NCI-H187 (cell line): ENCODE data around the gene THSD7B.

Experiments used
- DNase-seq, 2 experiments: peaks; one replicate each; lab custom pipeline; 2025; lab: John Stamatoyannopoulos, UW

Gene THSD7B

DNA sequence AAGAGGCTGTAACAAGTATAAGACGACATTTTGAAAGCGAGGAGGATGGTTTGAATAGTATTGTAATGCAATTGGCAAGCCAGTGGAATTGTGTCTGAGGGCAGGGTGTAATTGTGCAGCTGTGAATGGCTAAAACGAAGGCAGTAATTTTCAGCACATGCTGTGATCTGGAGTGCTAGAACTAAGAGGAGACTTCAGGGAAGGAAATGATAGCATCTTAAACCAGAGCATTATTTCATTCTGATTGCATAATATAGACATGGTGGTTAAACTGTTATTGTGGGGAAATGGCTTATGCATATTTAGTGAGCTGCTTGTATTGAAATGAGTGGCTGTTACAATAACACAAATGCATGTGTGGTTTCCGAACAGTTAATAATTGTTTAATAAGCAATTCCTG, 36.3 kb downstream of the THSD7B start:
- no peak for DNase-seq

DNA sequence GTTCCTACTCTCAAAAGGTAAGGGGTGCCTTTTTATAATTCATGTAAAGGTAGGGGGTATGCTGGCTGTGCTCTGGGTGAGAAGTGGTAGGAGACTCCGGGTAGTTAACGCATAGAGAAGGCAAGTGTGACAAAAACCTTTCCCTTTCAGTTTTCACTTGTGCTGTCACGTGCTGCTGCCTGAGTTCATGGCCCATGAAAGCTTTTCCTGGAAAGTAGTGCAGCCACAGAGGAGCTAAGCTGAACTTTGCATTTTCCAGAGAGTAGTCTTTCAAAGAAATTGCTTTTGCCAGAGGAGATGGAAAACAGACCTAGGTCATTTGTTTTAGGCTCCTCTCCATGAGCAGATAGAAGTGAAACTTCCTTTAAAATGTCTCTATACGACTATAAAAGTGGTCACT, 44.7 kb downstream of the THSD7B start:
- no peak for DNase-seq

DNA sequence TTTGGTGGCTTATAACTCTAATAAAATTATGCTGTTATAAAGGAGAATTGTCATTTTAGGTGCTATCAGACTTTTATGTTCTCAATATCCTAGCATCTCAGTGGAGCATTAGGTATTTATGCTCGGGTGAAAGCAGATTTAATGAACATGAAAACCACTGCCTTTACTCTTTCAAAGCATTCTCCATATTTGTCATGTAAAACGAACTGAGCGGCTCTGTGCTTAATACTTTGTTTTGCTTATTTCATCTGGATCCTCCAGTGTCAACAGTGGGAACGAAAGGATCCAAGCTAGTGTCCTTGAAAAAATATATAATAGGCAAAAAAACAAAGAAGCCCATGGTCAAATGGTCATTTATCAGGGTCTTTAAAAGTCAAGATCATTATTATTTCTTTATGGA, 53.5 kb downstream of the THSD7B start:
- no peak for DNase-seq

DNA sequence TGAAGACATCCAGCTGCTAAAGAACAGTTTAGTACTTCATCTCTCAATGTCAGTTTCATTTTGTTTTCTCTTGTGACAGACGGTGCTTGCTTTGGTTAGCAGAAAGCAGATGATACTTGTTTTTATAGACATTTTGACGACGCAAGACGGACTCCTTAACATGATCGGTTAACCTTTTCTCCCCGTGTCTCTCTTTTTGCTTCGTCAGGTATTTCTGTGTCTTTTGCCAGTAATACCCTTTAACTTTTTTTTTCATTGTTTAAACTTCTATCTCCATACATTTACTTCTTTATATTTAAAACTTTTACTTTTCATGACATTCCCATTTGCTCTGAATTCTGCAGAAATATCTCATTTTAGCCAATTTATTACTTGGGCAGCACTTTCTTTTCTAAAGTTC, 57.9 kb downstream of the THSD7B start:
- DNase-seq, result no peak

DNA sequence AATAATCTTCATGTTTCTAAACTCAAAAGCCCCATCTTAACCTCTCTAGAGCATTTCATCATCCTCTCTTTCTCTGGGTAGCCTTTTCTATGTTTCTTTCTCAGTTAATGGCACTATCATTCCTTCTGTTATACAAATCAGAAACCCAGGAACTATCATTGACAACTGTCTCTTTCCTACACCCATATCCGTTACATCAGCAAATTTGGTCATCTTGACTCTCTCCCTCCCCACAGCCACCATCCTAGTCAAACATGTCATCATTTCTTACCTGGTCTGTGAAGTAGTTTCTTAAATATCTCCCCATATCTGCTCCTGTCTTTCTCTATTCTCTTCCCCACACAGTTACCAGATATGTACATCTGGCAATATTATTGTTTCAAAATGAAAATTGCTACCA, 62.8 kb downstream of the THSD7B start:
- DNase-seq, result no peak

DNA sequence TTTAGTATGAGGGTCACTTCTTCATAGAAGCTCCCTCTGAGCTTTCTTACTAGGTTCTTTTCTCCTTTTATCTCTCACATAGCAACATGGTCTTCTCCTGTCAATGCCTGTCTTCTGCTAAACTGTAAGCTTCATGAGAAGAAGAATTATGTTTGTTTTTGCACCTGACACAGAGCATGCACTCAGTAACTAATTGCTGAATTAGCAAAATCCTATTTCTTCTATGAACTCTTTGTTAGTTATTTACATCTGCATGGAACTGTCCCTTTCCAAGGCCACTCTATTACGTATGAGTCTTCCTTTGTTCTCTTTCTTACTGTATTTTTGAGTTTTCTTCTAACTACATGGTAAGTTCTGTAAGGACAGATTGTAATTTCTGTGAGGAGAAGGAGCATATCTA, 63.4 kb downstream of the THSD7B start:
- no peak for DNase-seq

DNA sequence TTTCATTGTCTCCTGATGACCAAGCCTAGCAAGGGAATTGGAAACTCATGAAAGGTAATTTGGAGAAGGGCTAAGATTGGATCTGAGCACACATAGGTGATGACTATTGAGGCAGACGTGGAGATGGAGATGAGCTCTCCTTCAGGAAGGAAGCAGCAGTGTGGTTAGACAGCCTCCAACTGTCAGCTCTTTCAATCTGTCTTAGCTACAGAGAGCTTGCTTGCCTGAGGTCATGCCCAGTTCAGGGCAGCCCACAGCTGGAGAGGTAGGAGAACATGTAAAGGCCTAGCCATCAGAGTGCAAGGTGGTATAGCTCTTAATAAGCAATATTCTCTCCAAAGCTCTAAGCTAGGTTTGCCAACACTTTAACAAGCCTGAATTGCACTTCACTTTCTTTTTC, 79.2 kb downstream of the THSD7B start:
- DNase-seq, result no peak

DNA sequence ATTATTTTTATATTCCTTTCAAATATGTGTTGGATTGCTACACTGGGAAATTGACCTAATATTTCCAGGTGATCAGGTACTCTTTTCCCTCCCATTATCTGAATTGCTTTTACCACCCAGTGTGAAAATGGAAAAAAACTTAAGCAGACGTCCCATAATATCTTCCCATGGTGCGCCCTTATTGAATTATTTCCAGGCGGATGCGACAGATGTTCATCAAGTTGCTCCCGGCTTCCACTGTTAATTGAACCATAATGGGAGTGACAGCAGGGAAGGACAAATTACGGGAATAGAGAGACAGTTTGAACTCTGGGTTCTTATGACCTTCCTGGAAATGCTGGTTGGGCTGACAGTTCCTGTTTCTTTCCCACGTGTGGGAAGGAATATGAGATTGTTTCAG, 93.3 kb downstream of the THSD7B start:
- no peak for DNase-seq

DNA sequence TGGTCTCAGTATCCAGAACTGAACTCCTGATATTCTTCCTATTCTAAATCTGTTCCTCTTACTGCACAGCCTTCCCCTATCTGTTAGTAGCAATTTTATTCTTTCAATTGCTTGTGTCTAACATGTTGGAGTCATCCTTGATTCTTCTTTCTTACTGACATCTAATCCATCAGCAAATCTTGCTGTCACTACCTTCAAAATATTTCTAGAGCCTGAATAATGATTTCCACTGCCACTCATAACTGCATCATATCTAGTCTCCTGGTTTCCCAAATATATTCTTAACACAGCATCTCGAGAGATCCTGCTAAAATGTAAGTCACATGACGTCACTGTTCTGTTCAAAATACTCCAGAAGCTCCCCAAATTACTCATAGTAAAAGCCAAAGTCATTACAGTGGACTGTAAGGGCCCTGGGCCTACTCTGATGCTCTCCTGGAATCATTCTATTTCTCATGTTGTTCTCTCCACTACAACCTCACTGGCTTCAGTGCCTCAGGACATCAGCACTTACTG, 95.2 kb downstream of the THSD7B start:
- DNase-seq, result no peak

DNA sequence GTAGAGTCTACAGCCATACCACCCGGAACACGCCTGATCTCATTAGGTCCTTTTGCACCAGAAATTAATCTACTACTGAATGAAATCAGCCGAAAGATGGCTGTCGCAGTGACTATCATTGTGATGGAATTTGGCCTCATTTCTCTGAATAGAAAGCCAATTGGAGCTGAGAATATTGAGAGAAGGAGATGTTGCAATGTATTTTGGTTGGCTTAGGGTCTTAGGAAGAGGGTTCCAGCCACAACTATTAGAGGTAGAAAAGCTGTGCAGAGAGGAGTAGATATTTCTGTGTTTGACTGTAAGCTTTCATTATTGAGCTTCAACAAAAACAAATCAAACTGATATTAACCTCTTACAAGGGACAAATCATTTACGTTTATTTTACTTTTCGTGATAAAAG, 98.1 kb downstream of the THSD7B start:
- no peak for DNase-seq

DNA sequence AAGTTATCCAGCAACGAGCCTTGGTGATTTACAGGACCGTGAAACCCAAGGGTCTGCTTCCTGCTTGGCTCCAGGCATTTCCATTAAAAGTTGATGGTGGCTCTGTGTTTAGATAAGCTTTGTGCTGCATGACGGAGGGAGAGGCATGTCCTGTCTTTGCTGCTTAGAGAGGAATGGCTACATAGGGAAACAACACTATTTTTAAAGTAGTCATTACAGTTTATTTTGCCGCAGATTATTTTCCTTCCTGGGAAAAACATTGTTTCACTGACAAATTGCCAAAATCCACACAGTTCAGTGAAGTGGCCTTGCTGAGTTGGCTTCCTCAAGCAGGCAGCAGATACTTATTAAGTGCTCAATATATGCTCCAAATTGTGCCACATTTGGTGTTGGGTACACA, 98.5 kb downstream of the THSD7B start:
- no peak for DNase-seq

DNA sequence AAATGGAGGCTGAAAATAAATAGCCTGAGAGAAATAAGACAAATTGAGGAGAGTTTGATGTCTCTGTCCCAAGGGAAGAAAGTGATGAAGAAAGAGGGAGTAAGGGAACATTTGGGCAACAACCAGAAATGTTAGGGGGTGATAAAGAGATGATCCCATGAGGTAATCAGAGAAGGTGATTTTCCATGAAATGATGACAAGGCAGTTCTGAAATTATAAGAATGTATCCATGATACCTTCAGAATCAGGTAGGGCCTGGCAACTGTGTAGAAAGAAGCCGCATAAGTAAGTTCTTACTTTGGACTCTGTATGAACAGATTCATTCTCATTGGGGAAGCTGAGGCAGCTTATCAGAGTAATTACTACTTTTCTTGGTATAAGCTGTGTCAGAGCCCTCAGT, 106.1 kb downstream of the THSD7B start:
- no peak for DNase-seq

DNA sequence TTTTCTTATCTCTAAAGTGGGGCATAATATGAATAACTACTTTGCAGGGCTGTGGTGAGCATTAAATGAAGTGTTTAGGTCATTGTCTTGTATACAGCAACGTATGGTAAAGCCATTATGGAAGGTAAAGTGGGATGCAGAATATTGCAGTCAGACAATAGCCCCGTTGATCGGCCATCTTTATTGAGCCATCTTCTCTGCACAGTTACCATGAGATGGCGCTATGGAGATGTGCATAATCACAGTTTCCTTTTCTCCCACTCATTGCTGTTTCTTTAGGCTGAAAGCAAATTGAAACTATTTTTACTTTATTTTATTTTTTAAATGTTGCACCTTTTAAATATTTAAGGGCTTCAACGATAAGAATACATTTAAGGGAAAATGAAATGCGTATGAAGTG, 108.9 kb downstream of the THSD7B start:
- peak in 1 of 2 experiments; percentile 1 for DNase-seq

DNA sequence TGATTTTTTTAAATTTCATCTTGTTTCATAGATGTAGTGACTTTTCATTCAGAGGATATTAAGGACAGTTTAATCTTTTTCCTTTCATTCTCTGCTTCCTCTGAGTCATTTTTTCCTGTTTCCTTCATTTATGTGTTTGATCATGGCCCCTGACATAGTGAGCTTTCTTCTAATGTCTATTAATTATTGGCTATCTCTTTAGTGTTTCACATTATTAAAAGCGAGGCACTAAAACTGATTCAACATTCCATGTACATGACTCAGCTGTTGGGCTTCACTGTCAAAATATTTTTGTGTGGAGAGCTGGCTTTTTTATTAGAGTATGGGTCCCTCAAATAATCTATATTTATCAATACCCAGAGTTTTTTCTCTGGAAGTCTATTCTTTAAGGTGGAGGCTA, 125.8 kb downstream of the THSD7B start:
- no peak for DNase-seq

DNA sequence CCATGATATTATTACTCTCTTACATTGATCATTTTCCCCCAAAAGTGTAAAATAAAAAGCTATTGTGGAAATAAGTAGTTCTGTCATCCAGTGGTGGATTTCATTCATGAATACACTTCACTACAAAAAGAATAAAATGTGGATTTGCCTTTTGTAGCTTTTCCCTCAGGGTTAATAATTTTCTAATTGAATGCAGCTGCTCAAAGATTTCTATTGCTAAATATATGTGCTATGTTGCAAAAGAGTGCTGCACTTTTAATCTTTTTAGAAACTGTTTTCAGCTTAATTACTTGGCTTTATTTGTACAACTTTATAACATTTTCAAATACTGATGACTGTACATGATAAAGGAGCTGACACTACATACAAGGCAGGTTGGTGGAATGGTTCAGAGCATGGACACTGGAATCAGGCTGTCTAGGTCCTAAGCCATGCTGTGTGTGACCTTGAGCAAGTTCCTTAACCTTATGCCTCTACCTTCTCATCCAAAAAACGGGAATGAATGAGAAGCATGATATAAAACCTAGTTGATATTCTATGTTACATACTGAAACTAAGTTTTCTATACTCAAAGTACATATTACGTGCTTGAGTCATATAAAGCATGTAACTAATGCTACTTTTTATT, 128.8 kb downstream of the THSD7B start:
- DNase-seq, result no peak

DNA sequence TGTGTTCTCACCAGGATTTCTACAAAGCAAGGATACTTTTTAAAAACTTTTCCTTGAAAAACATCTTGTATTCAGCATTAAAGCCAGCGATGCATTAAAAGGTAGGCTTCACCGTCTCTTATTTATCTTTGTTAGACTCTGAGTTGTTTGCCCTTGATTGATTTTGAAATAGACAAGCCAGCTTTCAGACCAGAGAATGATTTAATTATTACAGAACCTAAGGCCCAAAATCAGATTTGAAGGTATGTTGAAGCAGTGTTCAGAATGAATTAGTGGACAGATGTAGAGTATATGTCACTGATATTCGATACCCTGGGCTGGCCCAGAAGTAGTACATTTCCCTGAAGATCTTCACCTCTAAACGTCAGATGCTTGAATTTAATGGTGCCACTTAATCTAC, 136.4 kb downstream of the THSD7B start:
- no peak for DNase-seq

DNA sequence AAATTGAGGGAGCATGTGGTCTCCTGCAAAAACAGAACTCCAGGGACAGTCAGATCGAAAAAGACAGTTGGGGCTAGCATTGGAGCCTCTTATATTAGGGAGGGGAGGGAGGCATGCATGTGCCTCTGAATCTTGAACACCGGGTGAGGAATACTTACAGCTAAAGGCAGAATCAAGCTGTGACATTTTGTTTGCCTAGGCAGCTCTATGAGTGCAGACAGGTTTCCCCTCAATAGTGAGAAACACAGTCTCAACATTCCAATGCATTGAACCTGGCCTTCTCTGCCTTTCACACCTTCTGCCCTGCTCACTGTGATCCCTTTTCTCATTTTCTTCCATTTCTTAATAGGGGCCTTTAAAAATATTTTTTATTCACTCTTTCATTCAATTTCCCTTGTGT, 140.4 kb downstream of the THSD7B start:
- no peak for DNase-seq

DNA sequence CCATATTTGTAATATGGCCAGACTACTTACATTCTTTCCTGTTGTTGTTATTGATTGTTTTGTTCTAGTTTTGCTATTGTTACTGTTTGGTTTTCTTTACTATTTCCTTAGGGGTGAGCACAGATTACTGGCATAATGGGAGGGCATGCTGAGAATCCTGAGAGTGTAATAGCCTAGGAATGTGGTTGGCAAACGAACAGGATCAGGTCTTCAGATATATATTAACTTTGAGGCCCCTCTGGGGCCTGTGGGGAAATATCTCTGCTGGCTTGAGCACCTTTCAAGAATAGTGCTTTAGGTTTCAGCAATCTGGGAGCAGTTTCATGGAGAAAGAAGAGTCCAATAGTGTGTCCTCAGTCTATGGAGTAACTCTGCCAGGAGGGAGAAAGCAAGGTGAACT, 144.4 kb downstream of the THSD7B start:
- no peak for DNase-seq

DNA sequence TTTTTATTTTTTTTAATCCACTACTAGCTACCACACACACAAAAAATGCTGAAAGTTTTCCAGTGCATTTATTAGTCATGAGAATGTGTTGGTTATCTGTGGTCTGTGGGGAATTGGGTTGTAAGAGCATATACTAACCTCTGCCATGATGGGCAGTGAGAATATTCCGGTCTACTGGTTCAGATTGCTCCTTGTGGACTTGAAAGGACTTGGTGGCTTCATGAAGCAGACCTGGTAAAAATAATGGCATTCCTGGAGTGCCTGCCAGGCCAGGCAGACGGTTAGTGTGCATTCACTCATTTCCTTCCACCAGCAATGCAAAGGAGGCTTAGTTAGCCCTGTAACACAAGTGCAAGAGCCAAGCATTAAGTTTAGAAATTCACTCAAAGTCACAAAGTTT, 150.8 kb downstream of the THSD7B start:
- no peak for DNase-seq

DNA sequence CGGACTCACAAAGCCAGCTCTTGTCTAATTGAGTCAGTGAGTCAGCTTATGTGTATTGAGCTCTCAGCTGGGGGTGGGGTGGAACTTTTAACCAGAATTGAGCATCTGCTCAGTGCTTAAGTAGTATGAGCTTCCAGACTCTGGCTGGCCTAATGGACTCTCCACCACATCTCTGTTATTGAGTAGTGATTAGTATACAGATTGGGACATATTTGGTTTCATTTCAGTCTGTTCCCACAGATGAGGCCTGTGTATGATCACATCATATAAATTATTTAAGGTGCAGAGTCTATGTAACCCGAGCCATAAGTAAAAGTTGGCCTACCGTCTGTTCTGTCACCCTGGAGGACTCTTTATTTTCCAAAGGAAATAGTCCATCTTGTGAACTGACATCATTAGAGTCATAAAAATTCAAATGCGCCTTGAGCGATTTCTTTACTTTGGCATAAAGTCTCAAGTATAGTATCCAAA, 152.1 kb downstream of the THSD7B start:
- no peak for DNase-seq

DNA sequence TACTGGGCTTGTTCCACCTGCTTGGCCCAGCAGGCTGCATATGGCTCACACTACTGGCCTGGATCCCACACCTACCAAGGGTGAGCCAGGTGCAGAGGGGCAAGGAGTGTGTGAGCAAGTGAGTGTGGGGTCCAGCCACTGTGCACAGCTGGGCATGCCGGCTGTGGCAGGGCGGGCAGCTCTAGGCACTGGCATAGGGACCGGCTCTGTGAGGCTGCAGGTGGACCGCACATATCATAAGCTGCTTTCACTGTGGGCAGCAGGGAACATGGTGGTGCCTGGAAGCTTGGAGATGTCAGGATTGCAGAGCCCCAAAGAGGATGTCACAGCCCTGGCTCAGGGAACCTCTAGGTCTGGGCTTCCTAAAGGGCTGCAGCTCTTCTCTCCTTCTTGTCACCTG, 154.3 kb downstream of the THSD7B start:
- DNase-seq, result no peak

DNA sequence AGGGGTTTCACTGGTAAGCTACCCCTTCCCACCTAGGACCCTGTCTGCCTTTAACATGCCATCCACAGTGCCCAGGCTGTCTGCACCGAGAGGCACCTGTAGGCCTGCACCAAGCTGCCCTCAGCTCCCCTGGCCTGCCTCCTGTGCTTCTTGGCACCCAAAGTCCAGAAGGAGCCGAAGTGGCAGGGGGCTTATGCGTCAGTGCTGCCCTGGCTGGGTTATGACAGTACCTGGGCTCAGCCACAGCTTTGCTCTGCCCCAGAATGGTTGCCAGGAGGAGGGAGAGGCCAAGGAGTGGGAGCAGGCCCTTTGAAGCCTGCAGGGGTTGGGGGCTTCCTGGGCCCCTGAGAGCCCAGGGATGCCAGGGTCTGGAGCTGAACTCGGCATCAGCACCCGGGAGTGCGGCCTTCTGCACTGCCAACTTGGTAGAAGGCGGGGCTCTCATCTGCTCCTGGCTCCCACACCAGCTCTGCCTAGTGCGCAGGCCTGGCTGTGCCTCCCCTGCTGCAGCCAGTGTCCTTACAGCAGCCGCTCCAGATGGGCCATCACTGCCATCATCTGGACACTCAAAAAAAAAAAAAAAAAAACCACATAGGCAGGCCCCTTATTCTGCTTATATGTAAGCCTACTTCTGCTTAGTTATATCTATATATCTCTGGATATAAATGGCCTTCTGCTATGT, 155.4 kb downstream of the THSD7B start:
- DNase-seq, result no peak

DNA sequence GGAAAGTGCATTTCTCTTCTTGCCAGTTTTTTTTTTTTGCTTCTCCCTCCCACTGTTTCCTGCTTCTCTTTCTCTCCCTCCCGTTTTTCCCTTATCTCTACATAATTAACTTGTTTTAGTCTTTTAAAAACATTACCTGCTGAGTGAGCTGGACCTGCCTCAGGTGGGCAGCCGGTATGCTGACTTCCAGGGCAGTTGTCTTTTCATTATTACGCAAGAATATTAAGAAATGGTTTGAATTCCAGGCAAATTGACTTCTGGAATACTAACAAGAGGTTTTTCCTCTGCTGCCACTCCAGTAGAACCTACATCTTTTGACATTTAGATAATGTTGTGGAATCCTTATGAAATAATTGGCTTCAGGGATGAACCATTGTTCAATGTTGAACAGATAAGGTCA, 161.8 kb downstream of the THSD7B start:
- DNase-seq, result no peak

DNA sequence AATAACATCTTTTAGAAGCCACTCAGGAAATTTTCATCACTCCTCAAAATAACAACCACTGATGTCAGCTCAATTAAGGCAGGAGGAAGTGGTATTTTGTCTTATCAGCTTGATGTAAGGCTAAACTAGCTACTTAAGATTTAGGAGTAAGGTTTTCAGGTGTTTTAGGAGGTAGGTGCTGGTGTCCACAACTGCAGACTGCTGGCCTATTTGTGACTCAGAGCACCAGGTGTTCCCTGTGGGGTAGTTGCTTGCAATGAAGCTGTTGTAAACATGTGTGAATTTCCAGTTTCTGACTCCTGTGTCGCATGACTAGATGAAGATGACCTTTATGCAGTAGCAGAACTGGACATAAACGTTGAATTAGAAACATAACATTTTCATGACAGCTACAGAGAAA, 164.2 kb downstream of the THSD7B start:
- DNase-seq, result no peak
